A673 (cell line): ENCODE results near the gene GAS7. TPM values are rescaled to one million over a fixed set of nuclear protein-coding genes. Genes with fewer than 3 reads are reported as not detected.
"Not testable (repeated sequence)": the region's sequence is repeated elsewhere in the genome, so short reads cannot be mapped to it uniquely, and the experiment has no call there.

Experiments
- BruUV-seq: library from RNA; stranded (reverse); fragments of 400-500 nt; replicated peaks from 2 replicates; lab custom pipeline; 2021; lab: Mats Ljungman, UMichigan
- CTCF ChIA-PET: fragments of 300-600 bp; sonication (Branson Sonifier 250); formaldehyde crosslinking; loops from one replicate; lab custom pipeline; 2022; ENCODE audit warnings: antibody characterized with exemption; lab: Charles Lee
- POLR2A ChIA-PET: fragments of 300-600 bp; sonication (Branson Sonifier 250); formaldehyde crosslinking; loops from one replicate; lab custom pipeline; 2022; ENCODE audit warnings: antibody characterized with exemption; ENCODE audit not compliant: low non-redundant PET; lab: Charles Lee
- DNase-seq: peaks from one replicate; pipeline ENCODE4 v3.0.0-alpha.2; 2015; ENCODE audit warnings: low spot score
- H3K27ac ChIP-seq: fragments of 200-600 bp; sonication (generic); 2 replicates; pipeline ENCODE4 v1.5.1; 2016; ENCODE audit warnings: mixed run types, low read depth, mild to moderate bottlenecking, mixed read lengths, antibody characterized with exemption, low read length; ENCODE audit not compliant: poor library complexity, severe bottlenecking
- H3K27me3 ChIP-seq: fragments of 200-600 bp; sonication (generic); replicated peaks from 2 replicates; pipeline ENCODE4 v1.6.1; 2017; ENCODE audit warnings: mixed run types, low read depth, mild to moderate bottlenecking, mixed read lengths, antibody characterized with exemption, low read length; ENCODE audit not compliant: insufficient read depth, poor library complexity
- H3K36me3 ChIP-seq: fragments of 200-600 bp; sonication (generic); 2 replicates; pipeline ENCODE4 v1.6.1; 2016; ENCODE audit warnings: mixed run types, mild to moderate bottlenecking, mixed read lengths, antibody characterized with exemption, low read length; ENCODE audit not compliant: insufficient read depth, poor library complexity, severe bottlenecking
- H3K4me1 ChIP-seq: fragments of 200-600 bp; sonication (generic); 2 replicates; pipeline ENCODE4 v1.6.1; 2017; ENCODE audit warnings: mixed run types, mild to moderate bottlenecking, mixed read lengths, antibody characterized with exemption, low read length; ENCODE audit not compliant: insufficient read depth, poor library complexity, severe bottlenecking
- H3K4me3 ChIP-seq: fragments of 200-600 bp; sonication (generic); 2 replicates; pipeline ENCODE4 v1.5.1; 2016; ENCODE audit warnings: low read depth, mixed run types, mild to moderate bottlenecking, mixed read lengths, low read length; ENCODE audit not compliant: poor library complexity, severe bottlenecking
- H3K9me3 ChIP-seq: fragments of 200-600 bp; sonication (generic); 2 replicates; pipeline ENCODE4 v1.6.1; 2016; ENCODE audit warnings: mixed run types, low read depth, mild to moderate bottlenecking, mixed read lengths, antibody characterized with exemption, low read length; ENCODE audit not compliant: poor library complexity, severe bottlenecking
- EZH2 ChIP-seq: fragments of 200-600 bp; sonication (generic); IDR thresholded peaks from 2 replicates; pipeline ENCODE4 v1.6.1; 2017; ENCODE audit warnings: borderline replicate concordance, low read depth, mild to moderate bottlenecking, mixed read lengths, antibody characterized with exemption, low read length; ENCODE audit not compliant: poor library complexity, severe bottlenecking
- intact Hi-C: fragments of 100-400 bp; cut with micrococcal nuclease; formaldehyde crosslinking; loops from one replicate; pipeline ENCODE4 v1.10.0; 2022; ENCODE audit not compliant: unreplicated experiment
- total RNA-seq: library from RNA; stranded (reverse); gene quantifications from 2 replicates; pipeline ENCODE4 v1.2.3, GENCODE V29; 2021
- TF ChIP-seq, protein P1 (sequence below): fragments of 300-800, 200-600 bp; sonication (generic); conservative IDR thresholded peaks from 2 replicates; pipeline ENCODE4 v1.5.1; 2017; ENCODE audit warnings: low read depth, mild to moderate bottlenecking, antibody characterized with exemption, low read length, moderate library complexity, mixed read lengths

GAS7 gene
- total RNA-seq, 1 experiment from 2014 or later = 2.3 TPM

- ChIA-PET POLR2A (no interaction called here), CTCF (no interaction called here)
- no peak for DNase-seq
- Histone ChIP-seq H3K4me3 (no peak overlapping the region), H3K27ac (no peak overlapping the region), H3K36me3 (no peaks in the 10 kb centered on the region), H3K9me3 (no peaks in the 10 kb centered on the region), H3K4me1 (no peaks in the 10 kb centered on the region), H3K27me3 (no peaks in the 10 kb centered on the region)
- no TSS peak for BruUV-seq
- intact Hi-C loops = no loop called here
- TF ChIP-seq EZH2 = no peak
- TF ChIP-seq, protein P1, sequence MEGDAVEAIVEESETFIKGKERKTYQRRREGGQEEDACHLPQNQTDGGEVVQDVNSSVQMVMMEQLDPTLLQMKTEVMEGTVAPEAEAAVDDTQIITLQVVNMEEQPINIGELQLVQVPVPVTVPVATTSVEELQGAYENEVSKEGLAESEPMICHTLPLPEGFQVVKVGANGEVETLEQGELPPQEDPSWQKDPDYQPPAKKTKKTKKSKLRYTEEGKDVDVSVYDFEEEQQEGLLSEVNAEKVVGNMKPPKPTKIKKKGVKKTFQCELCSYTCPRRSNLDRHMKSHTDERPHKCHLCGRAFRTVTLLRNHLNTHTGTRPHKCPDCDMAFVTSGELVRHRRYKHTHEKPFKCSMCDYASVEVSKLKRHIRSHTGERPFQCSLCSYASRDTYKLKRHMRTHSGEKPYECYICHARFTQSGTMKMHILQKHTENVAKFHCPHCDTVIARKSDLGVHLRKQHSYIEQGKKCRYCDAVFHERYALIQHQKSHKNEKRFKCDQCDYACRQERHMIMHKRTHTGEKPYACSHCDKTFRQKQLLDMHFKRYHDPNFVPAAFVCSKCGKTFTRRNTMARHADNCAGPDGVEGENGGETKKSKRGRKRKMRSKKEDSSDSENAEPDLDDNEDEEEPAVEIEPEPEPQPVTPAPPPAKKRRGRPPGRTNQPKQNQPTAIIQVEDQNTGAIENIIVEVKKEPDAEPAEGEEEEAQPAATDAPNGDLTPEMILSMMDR = no peak
These were observed 184.9 kb downstream of the GAS7 start for GRCh38 chr17:10013365-10014112.

DNA sequence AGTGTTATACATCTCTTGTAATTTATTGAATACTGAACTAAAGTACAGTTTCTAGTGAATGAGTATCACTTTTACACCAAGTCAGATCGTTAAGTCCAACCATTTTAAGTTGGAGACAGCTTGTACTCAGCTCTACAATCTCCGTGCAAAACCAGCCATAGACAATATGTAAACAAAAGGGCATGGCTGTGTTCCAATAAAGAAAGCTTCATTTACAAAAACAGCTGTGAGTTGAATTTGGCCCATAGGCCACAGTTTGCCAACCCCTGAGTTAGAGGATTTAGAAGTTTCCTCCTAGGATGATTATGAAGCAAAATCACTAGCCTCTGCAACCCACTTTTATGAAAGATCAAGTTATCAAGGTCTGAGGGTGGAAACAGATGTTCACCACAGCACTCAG lies 187.7 kb downstream of the GAS7 start:
- ChIA-PET POLR2A (no interaction called here), CTCF (no interaction called here)
- BruUV-seq = no TSS peak
- H3K9me3 ChIP-seq = no peaks in the 10 kb centered on the region
- DNase-seq = no peak
- H3K27me3 ChIP-seq = no peaks in the 10 kb centered on the region
- TF ChIP-seq, protein P1 = no peak
- no peak for TF ChIP-seq EZH2
- intact Hi-C loops = no loop called here
- no peaks in the 10 kb centered on the region for H3K4me1 ChIP-seq
- no peak overlapping the region for H3K4me3 ChIP-seq
- H3K36me3 ChIP-seq = no peaks in the 10 kb centered on the region
- H3K27ac ChIP-seq = no peak overlapping the region

DNA sequence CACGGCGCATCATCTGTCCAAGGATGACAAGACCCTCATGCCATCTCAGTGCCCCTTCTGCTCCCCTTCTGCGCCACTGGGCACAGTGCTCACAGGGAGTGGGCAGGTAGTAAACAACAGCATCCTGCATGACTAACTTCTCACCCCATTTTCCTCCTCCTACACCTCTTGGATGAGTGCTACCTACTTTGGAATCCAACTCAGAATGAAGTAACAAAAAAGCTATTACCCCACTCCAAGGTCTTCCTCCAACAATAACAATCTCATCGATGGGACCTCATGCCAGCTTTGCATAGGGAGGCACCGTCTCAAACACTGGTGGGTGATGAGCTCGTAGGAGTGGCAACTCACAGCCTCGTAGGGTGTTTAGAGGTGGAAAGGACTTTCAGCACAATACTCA lies 194.7 kb downstream of the GAS7 start:
- Histone ChIP-seq H3K4me3 (no peak overlapping the region), H3K9me3 (no peaks in the 10 kb centered on the region), H3K36me3 (no peaks in the 10 kb centered on the region), H3K27me3 (no peaks in the 10 kb centered on the region), H3K4me1 (no peaks in the 10 kb centered on the region), H3K27ac (no peak overlapping the region)
- no peak for TF ChIP-seq EZH2
- TF ChIP-seq, protein P1 = no peak
- POLR2A ChIA-PET = interaction anchor here (0.8 kb wide), 1 partner anchor 599 kb away, joined by 3 read pairs; no protein-coding TSS in a partner anchor
- no peak for DNase-seq
- CTCF ChIA-PET = no interaction called here
- intact Hi-C loops = no loop called here
- no TSS peak for BruUV-seq

DNA sequence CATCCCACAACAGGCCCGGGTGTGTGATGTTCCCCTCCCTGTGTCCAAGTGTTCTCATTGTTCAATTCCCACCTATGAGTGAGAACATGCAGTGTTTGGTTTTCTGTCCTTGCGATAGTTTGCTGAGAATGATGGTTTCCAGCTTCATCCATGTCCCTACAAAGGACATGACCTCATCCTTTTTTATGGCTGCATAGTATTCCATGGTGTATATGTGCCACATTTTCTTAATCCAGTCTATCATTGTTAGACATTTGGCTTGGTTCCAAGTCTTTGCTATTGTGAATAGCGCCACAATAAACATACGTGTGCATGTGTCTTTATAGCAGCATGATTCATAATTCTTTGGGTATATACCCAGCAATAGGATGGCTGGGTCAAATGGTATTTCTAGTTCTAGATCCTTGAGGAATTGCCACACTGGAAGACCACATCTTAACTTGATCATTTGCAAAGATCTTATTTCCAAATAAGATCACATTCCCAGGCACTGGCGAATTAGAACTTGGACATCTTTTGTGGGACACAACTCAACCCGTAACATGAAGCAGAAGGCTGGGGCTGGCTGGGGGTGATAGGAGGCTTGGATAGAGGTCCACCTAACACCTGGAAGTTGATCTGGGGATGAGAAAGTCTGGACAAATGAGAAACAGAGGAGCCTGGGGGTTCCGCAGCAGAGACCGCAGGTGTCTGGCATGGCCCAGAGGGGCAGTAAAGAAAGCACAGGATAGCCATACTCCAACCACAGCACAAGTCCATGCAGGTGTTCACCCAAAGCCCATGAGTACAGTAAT lies 195.6 kb downstream of the GAS7 start:
- H3K4me1 ChIP-seq, H3K27ac ChIP-seq, H3K27me3 ChIP-seq, BruUV-seq, CTCF ChIA-PET, H3K36me3 ChIP-seq, POLR2A ChIA-PET, DNase-seq, intact Hi-C loops, H3K4me3 ChIP-seq, H3K9me3 ChIP-seq: not testable (repeated sequence)
